HepG2 (cell line): ENCODE measurements around the gene HARBI1. TPM values are rescaled to one million over a fixed set of nuclear protein-coding genes. Genes with fewer than 3 reads are reported as not detected.
A peak's percentile ranks its signal among the peaks of the same experiment; 100 is the strongest.

Experiments used
- ASH2L ChIP-seq: fragments of 300-600, 200-600 bp; sonication (generic); IDR thresholded peaks from 2 replicates; pipeline ENCODE4 v1.7.0; 2017; ENCODE audit warnings: low read depth, mild to moderate bottlenecking, moderate library complexity, mixed read lengths, low read length; ENCODE audit not compliant: insufficient read length
- GLMP ChIP-seq: sonication (generic); formaldehyde crosslinking; IDR thresholded peaks from 2 replicates; pipeline ENCODE4 v1.9.0; 2021; ENCODE audit warnings: missing genetic modification reagents, mild to moderate bottlenecking, borderline replicate concordance
- KAT7 ChIP-seq: IDR thresholded peaks from 2 replicates; pipeline ENCODE4 v1.6.1; 2018; ENCODE audit warnings: borderline replicate concordance, missing compliant biosample characterization
- KLF15 ChIP-seq: sonication (generic); formaldehyde crosslinking; IDR thresholded peaks from 2 replicates; pipeline ENCODE4 v1.8.1; 2023; ENCODE audit warnings: borderline replicate concordance, mild to moderate bottlenecking, inconsistent platforms, missing genetic modification reagents, mixed read lengths
- MYNN ChIP-seq: sonication (generic); formaldehyde crosslinking; IDR thresholded peaks from 2 replicates; pipeline ENCODE4 v1.4.0; 2020; ENCODE audit warnings: mild to moderate bottlenecking, low read depth, missing genetic modification reagents
- NAIF1 ChIP-seq: sonication (generic); formaldehyde crosslinking; IDR thresholded peaks from 2 replicates; pipeline ENCODE4 v1.5.0; 2020; ENCODE audit warnings: mild to moderate bottlenecking, missing genetic modification reagents, borderline replicate concordance
- NR2F2 ChIP-seq: IDR thresholded peaks from 2 replicates; pipeline ENCODE4 v1.6.1; 2012; ENCODE audit warnings: low read depth, inconsistent platforms, borderline replicate concordance
- RBM22 ChIP-seq: fragments of 200-400 bp; formaldehyde crosslinking; optimal IDR thresholded peaks from 2 replicates; pipeline ENCODE3; 2017; ENCODE audit warnings: mild to moderate bottlenecking, low read length, moderate library complexity
- RFX5 ChIP-seq: IDR thresholded peaks from 2 replicates; pipeline ENCODE4 v1.6.1; 2011; ENCODE audit warnings: low read depth, low read length, improper control_type of control experiment
- YY1 ChIP-seq: IDR thresholded peaks from 2 replicates; pipeline ENCODE4 v1.6.1; 2011; ENCODE audit warnings: low read length, low read depth, moderate library complexity, mild to moderate bottlenecking; ENCODE audit not compliant: insufficient read depth, insufficient replicate concordance
- ZNF230 ChIP-seq: sonication (generic); formaldehyde crosslinking; IDR thresholded peaks from 2 replicates; pipeline ENCODE4 v1.4.0; 2020; ENCODE audit warnings: mild to moderate bottlenecking, missing genetic modification reagents
- ZNF251 ChIP-seq: sonication (generic); formaldehyde crosslinking; IDR thresholded peaks from 2 replicates; pipeline ENCODE4 v1.9.0; 2021; ENCODE audit warnings: mild to moderate bottlenecking, missing genetic modification reagents
- ZNF317 ChIP-seq: sonication (generic); formaldehyde crosslinking; IDR thresholded peaks from 2 replicates; pipeline ENCODE4 v1.5.0; 2020; ENCODE audit warnings: mild to moderate bottlenecking, missing genetic modification reagents
- ZNF451 ChIP-seq: sonication (generic); formaldehyde crosslinking; IDR thresholded peaks from 2 replicates; pipeline ENCODE4 v1.5.0; 2020; ENCODE audit warnings: mild to moderate bottlenecking, missing genetic modification reagents
- ZNF609 ChIP-seq: sonication (generic); formaldehyde crosslinking; IDR thresholded peaks from 2 replicates; pipeline ENCODE4 v1.4.0; 2020; ENCODE audit warnings: mild to moderate bottlenecking, missing genetic modification reagents, borderline replicate concordance
- ZNF709 ChIP-seq: sonication (generic); formaldehyde crosslinking; IDR thresholded peaks from 2 replicates; pipeline ENCODE4 v1.5.0; 2020; ENCODE audit warnings: mild to moderate bottlenecking, missing genetic modification reagents
- ZNF724P ChIP-seq: sonication (generic); formaldehyde crosslinking; IDR thresholded peaks from 2 replicates; pipeline ENCODE4 v1.8.0; 2022; ENCODE audit warnings: missing genetic modification reagents, borderline replicate concordance
- ZNF768 ChIP-seq: sonication (generic); formaldehyde crosslinking; IDR thresholded peaks from 2 replicates; pipeline ENCODE4 v1.4.0; 2020; ENCODE audit warnings: missing genetic modification reagents
- polyA plus RNA-seq, 8 experiments: library from polyadenylated mRNA; depleted of rRNA in 3 of 8; stranded (reverse) in 7 of 8; unstranded in 1 of 8; fragments of >200 nt; fragmentation: Illumina TruSeq in 4 of 8; extraction: Trizol in 4 of 8; gene quantifications; 2 replicates each; pipeline versions ENCODE4 v1.2.1 to v1.2.3, GENCODE V29; 2011 to 2016; ENCODE audit warnings: low read depth in 4 of 8, missing spikeins in 1 of 8, mixed read lengths in 1 of 8; ENCODE audit not compliant: insufficient read depth in 1 of 8
- total RNA-seq, 5 experiments: library from RNA; depleted of rRNA; stranded (reverse); fragments of >200 nt; fragmentation: Illumina TruSeq; extraction: Trizol; gene quantifications; 2 replicates each; pipeline ENCODE4 v1.2.3, GENCODE V29; 2016; ENCODE audit warnings: low read depth in 1 of 5
- TF ChIP-seq, protein P1 (sequence below): sonication (generic); formaldehyde crosslinking; IDR thresholded peaks from 2 replicates; pipeline ENCODE4 v1.8.1; 2022; ENCODE audit warnings: low read depth, mild to moderate bottlenecking, missing genetic modification reagents

The HARBI1 gene
- total and polyA plus RNA-seq, 2 of the 13 experiments (the other 11 are each of a cell fraction or from before 2014, with no cell fraction given) = 2.5 to 4.8 TPM

- peak; percentile 91 for TF ChIP-seq ZNF609 (CRISPR knock-in tag)
- TF ChIP-seq GLMP (CRISPR knock-in tag) = no peak
- TF ChIP-seq ZNF768 (CRISPR knock-in tag) = no peak
- TF ChIP-seq ZNF709 (CRISPR knock-in tag) = no peak
- no peak for TF ChIP-seq KLF15
- no peak; the same call in 1 of the 2 replicates for TF ChIP-seq NAIF1 (CRISPR knock-in tag)
- TF ChIP-seq, protein P1, sequence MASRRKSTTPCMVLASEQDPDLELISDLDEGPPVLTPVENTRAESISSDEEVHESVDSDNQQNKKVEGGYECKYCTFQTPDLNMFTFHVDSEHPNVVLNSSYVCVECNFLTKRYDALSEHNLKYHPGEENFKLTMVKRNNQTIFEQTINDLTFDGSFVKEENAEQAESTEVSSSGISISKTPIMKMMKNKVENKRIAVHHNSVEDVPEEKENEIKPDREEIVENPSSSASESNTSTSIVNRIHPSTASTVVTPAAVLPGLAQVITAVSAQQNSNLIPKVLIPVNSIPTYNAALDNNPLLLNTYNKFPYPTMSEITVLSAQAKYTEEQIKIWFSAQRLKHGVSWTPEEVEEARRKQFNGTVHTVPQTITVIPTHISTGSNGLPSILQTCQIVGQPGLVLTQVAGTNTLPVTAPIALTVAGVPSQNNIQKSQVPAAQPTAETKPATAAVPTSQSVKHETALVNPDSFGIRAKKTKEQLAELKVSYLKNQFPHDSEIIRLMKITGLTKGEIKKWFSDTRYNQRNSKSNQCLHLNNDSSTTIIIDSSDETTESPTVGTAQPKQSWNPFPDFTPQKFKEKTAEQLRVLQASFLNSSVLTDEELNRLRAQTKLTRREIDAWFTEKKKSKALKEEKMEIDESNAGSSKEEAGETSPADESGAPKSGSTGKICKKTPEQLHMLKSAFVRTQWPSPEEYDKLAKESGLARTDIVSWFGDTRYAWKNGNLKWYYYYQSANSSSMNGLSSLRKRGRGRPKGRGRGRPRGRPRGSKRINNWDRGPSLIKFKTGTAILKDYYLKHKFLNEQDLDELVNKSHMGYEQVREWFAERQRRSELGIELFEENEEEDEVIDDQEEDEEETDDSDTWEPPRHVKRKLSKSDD (CRISPR knock-in tag) = 0 out of 2 replicates have a peak, but pooled peaks have one; percentile 23
- TF ChIP-seq MYNN (CRISPR knock-in tag) = no peak
- no peak for TF ChIP-seq ZNF451
- TF ChIP-seq RBM22 = no peak
- TF ChIP-seq ZNF317 = no peak
- TF ChIP-seq ZNF230 = no peak
- no peak for TF ChIP-seq ZNF251 (CRISPR knock-in tag)
- TF ChIP-seq YY1 = no peak
- TF ChIP-seq KAT7 (CRISPR knock-in tag) = peak; percentile 36; the same call in 1 of the 2 replicates
- TF ChIP-seq NR2F2 = peak; percentile 96
- no peak for TF ChIP-seq RFX5
- TF ChIP-seq ASH2L = peak; percentile 87
- TF ChIP-seq ZNF724P = no peak
Measured at GRCh38 chr11:46554213-46555147, 62.5 kb downstream of the HARBI1 start (continued).
